Pancreas (tissue), 10 donors: ENCODE results near the gene TIE1. TPM values are rescaled to one million over a fixed set of nuclear protein-coding genes. Genes with fewer than 3 reads are reported as not detected.

ENCODE experiments used
- ATAC-seq, 4 donors: fragments of 200-7000 bp; cut with Tn5 transposase; one replicate each; pipeline versions ENCODE4 v1.8.0 to v1.9.1; 2020; ENCODE audit warnings: mild to moderate bottlenecking in 4 of 4, moderate library complexity in 4 of 4
- DNase-seq, 6 donors: peaks; one replicate each; pipeline ENCODE4 v3.0.0-alpha.2; 2020
- FAIRE-seq: peaks from 2 replicates; lab custom pipeline; 2012; peaks lifted over from hg19 to GRCh38; lab: Jason Lieb, UNC
- H3K27ac ChIP-seq, 4 donors: fragments of 200-600 bp; sonication (generic); 1 replicate in 3 of 4; 2 replicates in 1 of 4; pipeline versions ENCODE4 v1.5.0 to v1.8.0; 2020
- H3K27me3 ChIP-seq, 4 donors: fragments of 200-600 bp; one replicate each; pipeline ENCODE4 v1.8.0; 2021
- H3K36me3 ChIP-seq, 3 donors: fragments of 200-600 bp; sonication (generic) in 1 of 3; one replicate each; pipeline versions ENCODE4 v1.5.0 to v1.8.0; 2020 to 2021
- H3K4me1 ChIP-seq, 3 donors: fragments of 200-600 bp; one replicate each; pipeline ENCODE4 v1.8.0; 2021
- H3K4me3 ChIP-seq, 4 donors: fragments of 200-600 bp; sonication (generic) in 2 of 4; one replicate each; pipeline versions ENCODE4 v1.5.0 to v1.8.0; 2020 to 2021
- H3K9me3 ChIP-seq, 4 donors: fragments of 200-600 bp; one replicate each; pipeline ENCODE4 v1.8.0; 2021
- CTCF ChIP-seq, 4 donors: fragments of 200-600 bp; sonication (generic) in 3 of 4; IDR thresholded peaks; one replicate each; pipeline versions ENCODE4 v1.5.0 to v1.8.0; 2021; ENCODE audit warnings: antibody characterized with exemption in 4 of 4
- WGBS, 2 donors: extraction: QIAGEN DNeasy Blood & Tissue Kit; methylation state at CpG; one replicate each; pipeline ENCODE4 v1.1.7; 2013; 5-methylcytosine and 5-hydroxymethylcytosine counted together
- intact Hi-C, 3 donors: fragments of 100-400 bp; cut with DNase I; formaldehyde crosslinking; loops; one replicate each; pipeline versions ENCODE4 v1.11.1 to v1.14.2; 2022
- polyA plus RNA-seq, 2 donors: library from polyadenylated mRNA; stranded (reverse); fragments of 200-250 nt; gene quantifications; one replicate each; pipeline ENCODE4 v1.2.3, GENCODE V29; 2013
- total RNA-seq, 6 donors: library from RNA; stranded (reverse); fragmentation: NEBNext Ultra II Directional in 4 of 6; extraction: Animal tissue kit (Norgen Biotek cat#: 25700) in 4 of 6; gene quantifications; one replicate each; pipeline versions ENCODE4 v1.2.1 to v1.2.4, GENCODE V29; 2021 to 2023
- donor health status: healthy with polysubstance abuse.
- donor health status: DM: no; HTN: no; CAD: no; lungs with moderate emphysema.
- donor health status: DM: no; HTN: no; CAD: no.
- donor health status: control.
- donor health status: control.
- donor health status: Bipolar disorder and iron deficiency.
- donor health status: DM: yes; HTN: yes; CAD: no.
- donor health status: DM: no; HTN: no; CAD: no.
- donor health status: DM: no; HTN: no; CAD: no.
- donor health status: DM: yes; HTN: yes; CAD: no.

The TIE1 gene
- total and polyA plus RNA-seq, 8 donors = 2.1 to 8.3 (median 4.4) TPM

DNA sequence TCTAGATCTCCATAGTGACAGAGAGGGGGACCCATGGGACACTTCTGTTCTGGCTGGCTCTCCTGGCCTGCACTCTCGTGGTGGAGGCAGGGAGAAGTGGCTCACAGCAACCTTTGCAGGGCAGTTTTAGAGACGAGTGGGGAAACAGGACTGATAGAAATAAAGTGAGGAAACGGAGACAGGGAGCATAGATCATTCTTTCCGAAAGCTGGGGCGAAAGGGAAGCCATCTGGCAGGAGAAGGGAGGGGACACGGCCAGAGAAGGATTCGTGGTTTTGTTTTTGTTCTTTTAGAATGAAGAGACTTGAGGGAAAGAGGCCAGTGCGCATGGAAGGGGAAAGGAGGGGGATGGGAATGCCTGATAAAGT, 3.5 kb downstream of the TIE1 start:
- ATAC-seq (no peak), FAIRE-seq (no peak), DNase-seq (no peak)
- no peak for TF ChIP-seq CTCF (IDR thresholded peaks at IDR 0.05)
- no peaks in the 10 kb centered on the region for H3K9me3 ChIP-seq
- no peaks in the 10 kb centered on the region for H3K36me3 ChIP-seq
- no peaks in the 10 kb centered on the region for H3K27me3 ChIP-seq
- peaks cover 0 to 4% (median 0%) of the 10 kb centered on the region in 3 donors for H3K4me1 ChIP-seq
- intact Hi-C loops = no loop called here
- no peak overlapping the region for H3K4me3 ChIP-seq
- no peak overlapping the region for H3K27ac ChIP-seq
- WGBS, 2 donors = 79 to 82% methylated on average over 8 of the region's 8 CpGs

GRCh38 chr1:43304771-43305300, 4.1 kb downstream of the TIE1 start:
- WGBS, 2 donors = 90 to 94% methylated on average over 46 of the region's 46 CpGs
- no peak for TF ChIP-seq CTCF (IDR thresholded peaks at IDR 0.05)
- H3K27me3 ChIP-seq = no peaks in the 10 kb centered on the region
- DNase-seq (peak in 2 of 6 donors; percentile 54), ATAC-seq (no peak), FAIRE-seq (no peak)
- no peak overlapping the region for H3K27ac ChIP-seq
- no peaks in the 10 kb centered on the region for H3K9me3 ChIP-seq
- no peak overlapping the region for H3K4me3 ChIP-seq
- H3K4me1 ChIP-seq = peaks cover 0 to 4% (median 0%) of the 10 kb centered on the region in 3 donors
- no peaks in the 10 kb centered on the region for H3K36me3 ChIP-seq
- intact Hi-C loops = no loop called here

DNA sequence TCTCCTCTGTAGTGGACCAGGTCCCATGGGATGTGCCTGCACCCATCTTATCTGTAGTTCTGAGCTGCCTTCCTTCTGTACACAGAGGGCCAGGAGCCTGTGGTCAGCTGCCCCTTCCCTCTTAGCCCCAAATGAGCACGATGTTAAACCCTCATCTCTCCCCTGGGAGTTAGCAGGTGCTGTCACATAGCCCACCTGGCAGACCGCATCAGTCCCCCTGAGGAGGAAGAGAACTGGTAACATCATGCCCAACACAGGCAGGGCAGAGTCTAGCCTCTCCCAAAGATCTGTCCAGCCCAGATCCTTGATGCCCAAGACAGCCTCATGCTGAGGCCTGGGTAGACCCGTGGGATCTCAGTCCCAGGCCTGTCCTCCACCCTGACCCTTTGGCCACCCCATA, 4.7 kb downstream of the TIE1 start:
- intact Hi-C loops = no loop called here
- no peak for TF ChIP-seq CTCF (IDR thresholded peaks at IDR 0.05)
- no peaks in the 10 kb centered on the region for H3K9me3 ChIP-seq
- no peak overlapping the region for H3K27ac ChIP-seq
- 74 to 81% methylated on average over 3 of the region's 3 CpGs for WGBS, 2 donors
- no peak overlapping the region for H3K4me3 ChIP-seq
- ATAC-seq (no peak), FAIRE-seq (no peak), DNase-seq (peak in 2 of 6 donors; percentile 9 to 15)
- H3K36me3 ChIP-seq = no peaks in the 10 kb centered on the region
- H3K27me3 ChIP-seq = no peaks in the 10 kb centered on the region
- H3K4me1 ChIP-seq = peaks cover 0 to 4% (median 0%) of the 10 kb centered on the region in 3 donors

DNA sequence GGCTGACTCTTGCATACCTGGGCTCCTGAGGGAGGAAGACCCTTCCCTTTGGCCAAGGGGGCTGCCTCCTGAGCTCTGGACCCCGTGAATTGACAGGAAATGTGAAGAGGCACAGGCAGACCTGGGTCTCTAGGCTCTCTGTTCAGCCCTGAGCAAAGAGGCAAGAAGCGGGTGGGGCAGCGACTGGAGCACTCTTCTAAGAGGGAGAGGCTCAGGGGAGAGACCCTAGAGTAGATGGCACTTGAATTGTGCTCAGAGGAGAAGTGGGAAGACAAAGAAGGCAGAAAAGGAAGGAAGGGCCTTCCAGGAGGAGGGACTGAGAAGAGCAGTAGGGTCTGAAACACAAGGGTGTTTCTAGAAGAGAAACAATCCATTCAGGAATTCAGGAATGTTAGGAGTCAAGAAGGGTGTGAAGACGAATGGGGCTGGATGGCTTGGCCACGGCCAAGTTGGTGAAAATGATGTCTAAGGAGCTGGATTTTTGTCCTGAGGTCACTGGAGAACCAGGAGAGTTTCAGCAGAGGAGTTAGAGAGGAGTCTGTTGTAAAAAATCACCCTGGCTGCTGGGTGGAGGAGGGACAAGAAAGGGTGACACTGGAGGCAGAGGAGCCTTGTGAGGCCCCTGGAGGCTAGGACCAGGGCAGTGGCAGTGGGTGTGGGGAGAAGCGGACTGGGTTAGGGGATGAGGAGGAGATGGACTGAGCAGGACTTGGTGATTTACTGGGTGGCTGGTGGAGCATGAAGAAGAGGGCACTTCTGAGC, 5.3 kb downstream of the TIE1 start:
- Histone ChIP-seq H3K4me3 (no peak overlapping the region), H3K4me1 (peaks cover 0 to 4% (median 0%) of the 10 kb centered on the region in 3 donors), H3K9me3 (no peaks in the 10 kb centered on the region), H3K36me3 (no peaks in the 10 kb centered on the region), H3K27ac (no peak overlapping the region), H3K27me3 (no peaks in the 10 kb centered on the region)
- intact Hi-C loops = no loop called here
- FAIRE-seq (no peak), ATAC-seq (no peak), DNase-seq (peak in 2 of 6 donors; percentile 28 to 37)
- TF ChIP-seq CTCF (IDR thresholded peaks at IDR 0.05) = no peak
- WGBS, 2 donors = 88 to 89% methylated on average over 6 of the region's 6 CpGs
